Measurements from ENCODE around the gene ALDH1A3.
A peak's percentile ranks its signal among the peaks of the same experiment; 100 is the strongest.

The ALDH1A3 gene

DNA sequence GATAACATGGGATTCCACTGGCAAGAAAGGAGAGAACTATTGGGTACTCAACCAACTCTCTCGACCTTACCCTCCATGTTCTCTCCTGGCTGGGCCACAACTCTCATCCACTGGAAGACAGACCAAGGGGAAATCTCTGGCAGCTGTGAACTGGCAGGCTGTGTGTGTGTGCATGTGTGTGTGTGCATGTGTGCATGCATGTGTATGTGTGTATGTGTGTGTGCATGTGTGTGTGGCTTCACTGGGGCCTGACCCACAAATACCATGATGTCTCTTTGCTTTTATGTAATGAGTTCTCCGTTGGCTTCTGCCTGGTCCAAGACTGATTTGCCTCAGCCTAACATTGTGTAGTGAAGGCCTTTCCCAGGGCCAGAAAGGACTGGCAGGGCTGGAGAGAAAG lies 4.1 kb upstream of the ALDH1A3 start:
- H3K27ac ChIP-seq (ENCODE audit: low read depth, low read length), result no peak overlapping the region
- peaks cover 51% of the 10 kb centered on the region for H3K27me3 ChIP-seq (ENCODE audit: control insufficient read depth, insufficient read depth, low read length)
- H3K9ac ChIP-seq (ENCODE audit: low read length), result no peak overlapping the region
- peaks cover 6% of the 10 kb centered on the region for H3K4me1 ChIP-seq (ENCODE audit: control insufficient read depth, insufficient read depth, low read length)
- H3K9me3 ChIP-seq (ENCODE audit: control insufficient read depth, insufficient read depth, low read depth, low read length), result no peaks in the 10 kb centered on the region
- H3K36me3 ChIP-seq (ENCODE audit: control insufficient read depth, insufficient read depth, low read length), result no peaks in the 10 kb centered on the region
- H3K4me3 ChIP-seq (ENCODE audit: low read depth, low read length), result no peak overlapping the region

DNA sequence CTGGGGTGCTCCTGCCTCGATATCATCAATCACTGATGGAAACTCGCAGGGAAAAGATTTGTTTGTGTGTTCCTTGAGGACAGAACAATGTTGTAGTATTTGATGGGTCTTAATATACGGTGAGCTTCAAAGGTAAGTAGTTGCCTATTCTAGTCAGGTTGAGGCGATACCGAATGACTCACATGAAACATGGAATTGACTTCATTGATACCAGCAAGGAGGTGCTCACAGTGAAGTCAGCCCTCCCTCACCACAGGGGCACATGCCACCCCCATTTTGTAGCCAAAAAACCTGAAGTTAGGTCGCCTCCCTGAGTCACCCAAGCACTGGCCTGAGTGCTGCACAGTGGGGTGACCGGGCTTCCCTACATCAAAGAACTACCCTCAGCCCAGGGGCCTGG lies 3.7 kb upstream of the ALDH1A3 start:
- H3K4me1 ChIP-seq (ENCODE audit: control insufficient read depth, insufficient read depth, low read length), result peaks cover 8% of the 10 kb centered on the region

DNA sequence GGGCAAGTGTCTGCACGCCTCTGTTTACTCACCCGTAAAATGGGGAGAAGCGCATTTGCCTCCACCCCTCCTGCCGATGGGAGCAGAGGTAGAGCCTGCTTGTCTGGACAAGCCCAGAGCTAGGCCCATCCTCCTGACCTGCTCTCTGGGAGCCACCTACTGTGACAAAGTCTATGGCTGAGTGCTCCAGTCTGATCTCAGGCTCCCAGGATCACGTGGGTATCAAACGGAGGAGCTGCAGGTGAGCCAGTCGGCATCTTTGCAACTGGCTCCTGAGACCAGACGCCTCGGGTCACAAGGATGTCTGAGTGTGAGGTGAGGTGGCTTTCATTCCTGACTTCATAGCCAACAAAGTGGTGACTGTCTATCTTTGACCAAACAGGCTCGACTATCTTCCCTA lies 2.1 kb upstream of the ALDH1A3 start:
- H3K9me3 ChIP-seq (ENCODE audit: control insufficient read depth, insufficient read depth, low read depth, low read length), result no peaks in the 10 kb centered on the region

More for the DNA sequence above, 3.7 kb upstream of the ALDH1A3 start:
- Histone ChIP-seq H3K4me3 (ENCODE audit: low read depth, low read length) (no peak overlapping the region), H3K27ac (ENCODE audit: low read depth, low read length) (no peak overlapping the region), H3K36me3 (ENCODE audit: control insufficient read depth, insufficient read depth, low read length) (no peaks in the 10 kb centered on the region), H3K9ac (ENCODE audit: low read length) (no peak overlapping the region), H3K27me3 (ENCODE audit: control insufficient read depth, insufficient read depth, low read length) (peaks cover 56% of the 10 kb centered on the region), H3K9me3 (ENCODE audit: control insufficient read depth, insufficient read depth, low read depth, low read length) (no peaks in the 10 kb centered on the region)

DNA sequence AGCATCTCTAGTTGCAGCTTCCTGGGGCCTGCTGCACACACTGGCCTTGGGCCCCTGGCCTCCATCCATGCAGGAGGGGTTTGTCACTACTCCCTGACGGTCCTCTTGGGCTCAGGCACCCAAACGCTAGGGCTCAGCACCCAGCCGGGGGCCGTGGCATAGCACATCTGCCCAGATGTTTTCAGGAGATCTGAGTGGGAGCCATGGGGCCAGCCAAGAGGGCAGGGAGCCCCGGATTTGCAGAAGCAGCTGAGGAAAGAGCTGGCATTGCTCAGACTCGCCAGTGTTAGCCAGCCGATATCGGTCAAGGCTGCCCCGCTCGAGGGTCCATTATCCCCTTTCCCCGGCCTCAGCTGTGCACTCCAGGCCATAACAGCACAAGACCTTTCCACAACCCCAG lies 1.5 kb upstream of the ALDH1A3 start:
- Histone ChIP-seq H3K27me3 (ENCODE audit: control insufficient read depth, insufficient read depth, low read length) (peaks cover 78% of the 10 kb centered on the region), H3K36me3 (ENCODE audit: control insufficient read depth, insufficient read depth, low read length) (no peaks in the 10 kb centered on the region), H3K9ac (ENCODE audit: low read length) (no peak overlapping the region), H3K4me1 (ENCODE audit: control insufficient read depth, insufficient read depth, low read length) (peaks cover 9% of the 10 kb centered on the region), H3K9me3 (ENCODE audit: control insufficient read depth, insufficient read depth, low read depth, low read length) (no peaks in the 10 kb centered on the region), H3K4me3 (ENCODE audit: low read depth, low read length) (no peak overlapping the region), H3K27ac (ENCODE audit: low read depth, low read length) (no peak overlapping the region)

More for the DNA sequence above, 2.1 kb upstream of the ALDH1A3 start:
- Histone ChIP-seq H3K4me1 (ENCODE audit: control insufficient read depth, insufficient read depth, low read length) (peaks cover 9% of the 10 kb centered on the region), H3K27ac (ENCODE audit: low read depth, low read length) (no peak overlapping the region), H3K4me3 (ENCODE audit: low read depth, low read length) (no peak overlapping the region), H3K9ac (ENCODE audit: low read length) (no peak overlapping the region), H3K36me3 (ENCODE audit: control insufficient read depth, insufficient read depth, low read length) (no peaks in the 10 kb centered on the region), H3K27me3 (ENCODE audit: control insufficient read depth, insufficient read depth, low read length) (peaks cover 72% of the 10 kb centered on the region)

DNA sequence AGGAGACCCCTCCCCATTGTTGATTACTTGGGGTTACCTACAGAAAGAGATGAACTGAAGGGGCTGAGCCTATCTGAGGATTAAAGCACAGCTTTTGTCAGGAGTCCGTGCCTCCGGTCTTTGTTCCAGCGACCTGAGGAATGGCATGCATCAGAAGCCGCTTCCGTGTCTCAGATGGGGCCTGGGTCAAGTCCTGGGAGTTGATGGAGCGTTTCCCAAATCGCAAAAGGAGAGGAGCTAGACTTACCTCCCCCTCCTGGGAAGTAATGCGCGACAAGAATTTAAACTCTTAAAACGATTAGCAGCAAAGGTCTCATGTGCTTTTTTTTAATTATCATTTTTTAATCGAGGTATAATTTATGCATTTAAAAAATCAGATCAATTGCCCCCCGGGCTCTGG lies 983 bp upstream of the ALDH1A3 start:
- Histone ChIP-seq H3K36me3 (ENCODE audit: control insufficient read depth, insufficient read depth, low read length) (no peaks in the 10 kb centered on the region), H3K4me3 (ENCODE audit: low read depth, low read length) (peak overlapping the region; percentile 73), H3K27ac (ENCODE audit: low read depth, low read length) (no peak overlapping the region), H3K4me1 (ENCODE audit: control insufficient read depth, insufficient read depth, low read length) (peaks cover 9% of the 10 kb centered on the region), H3K9ac (ENCODE audit: low read length) (no peak overlapping the region), H3K9me3 (ENCODE audit: control insufficient read depth, insufficient read depth, low read depth, low read length) (no peaks in the 10 kb centered on the region), H3K27me3 (ENCODE audit: control insufficient read depth, insufficient read depth, low read length) (peaks cover 83% of the 10 kb centered on the region)

DNA sequence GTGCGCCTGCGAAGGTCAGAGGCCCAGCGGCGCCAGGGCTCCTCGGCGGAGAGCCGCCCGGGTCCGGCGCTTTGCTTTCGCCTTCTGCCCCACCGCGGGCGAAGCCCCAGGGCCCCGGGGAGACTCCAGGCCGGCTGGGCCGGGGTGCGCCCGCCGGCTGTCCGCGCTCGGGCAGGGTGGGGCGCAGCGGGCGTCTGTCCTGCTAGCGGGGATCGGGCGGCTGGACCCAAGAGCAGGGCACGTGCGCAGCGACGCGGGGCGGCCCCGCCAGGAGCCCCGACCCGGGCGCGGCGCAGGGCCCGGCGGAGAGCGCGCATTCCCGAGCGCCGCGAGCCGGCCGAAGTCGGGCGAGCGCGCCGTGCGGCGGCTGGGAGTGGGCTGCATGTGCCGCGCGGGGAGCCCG lies 569 bp upstream of the ALDH1A3 start:
- peak overlapping the region; percentile 73 for H3K4me3 ChIP-seq (ENCODE audit: low read depth, low read length)
- no peak overlapping the region for H3K27ac ChIP-seq (ENCODE audit: low read depth, low read length)
- H3K27me3 ChIP-seq (ENCODE audit: control insufficient read depth, insufficient read depth, low read length), result peaks cover 87% of the 10 kb centered on the region

DNA sequence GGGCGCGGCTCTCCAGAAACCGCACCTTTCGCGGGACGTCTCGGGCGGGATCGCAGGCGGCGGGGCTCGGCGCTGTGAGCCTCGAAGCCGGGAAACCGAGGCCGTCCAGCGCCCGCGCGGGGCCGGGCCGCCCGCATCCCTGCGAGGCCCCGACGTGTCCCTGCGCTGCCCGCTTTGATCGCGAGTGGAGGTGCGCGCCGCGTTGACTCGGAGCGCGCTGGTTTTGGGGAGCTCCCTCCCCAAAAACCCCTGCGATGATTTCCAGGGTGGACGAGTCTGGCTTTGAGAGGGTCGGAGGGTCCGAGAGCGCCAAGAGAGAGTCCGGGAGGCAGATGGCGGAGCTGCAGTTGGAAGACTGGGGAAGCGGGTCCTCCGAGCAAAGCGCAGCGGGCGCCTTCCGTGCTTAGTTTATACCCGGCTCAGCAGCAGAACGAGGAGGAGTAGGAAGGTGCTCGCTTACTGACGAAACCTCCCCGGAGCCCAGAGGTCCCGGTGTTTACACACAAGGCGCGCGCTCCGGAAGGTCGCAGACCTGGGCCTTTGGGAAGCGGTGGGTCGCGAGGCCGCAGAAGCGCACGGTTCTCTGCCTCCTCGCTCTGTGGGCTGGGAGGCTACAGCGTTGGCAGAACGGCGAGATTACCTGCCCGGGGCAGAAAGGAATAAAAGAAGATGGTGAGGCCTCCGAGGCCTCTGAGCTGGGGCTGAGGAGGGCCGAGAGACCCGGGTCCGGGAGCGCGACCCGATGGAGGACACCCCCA lies 687 bp downstream of the ALDH1A3 start:
- Histone ChIP-seq H3K9me3 (ENCODE audit: control insufficient read depth, insufficient read depth, low read depth, low read length) (no peaks in the 10 kb centered on the region), H3K36me3 (ENCODE audit: control insufficient read depth, insufficient read depth, low read length) (no peaks in the 10 kb centered on the region), H3K4me3 (ENCODE audit: low read depth, low read length) (peak overlapping the region; percentile 73), H3K9ac (ENCODE audit: low read length) (peak overlapping the region; percentile 61), H3K27ac (ENCODE audit: low read depth, low read length) (no peak overlapping the region), H3K4me1 (ENCODE audit: control insufficient read depth, insufficient read depth, low read length) (peaks cover 9% of the 10 kb centered on the region), H3K27me3 (ENCODE audit: control insufficient read depth, insufficient read depth, low read length) (peaks cover 85% of the 10 kb centered on the region)

More for the DNA sequence above, 569 bp upstream of the ALDH1A3 start:
- Histone ChIP-seq H3K36me3 (ENCODE audit: control insufficient read depth, insufficient read depth, low read length) (no peaks in the 10 kb centered on the region), H3K9me3 (ENCODE audit: control insufficient read depth, insufficient read depth, low read depth, low read length) (no peaks in the 10 kb centered on the region), H3K9ac (ENCODE audit: low read length) (no peak overlapping the region), H3K4me1 (ENCODE audit: control insufficient read depth, insufficient read depth, low read length) (peaks cover 9% of the 10 kb centered on the region)

DNA sequence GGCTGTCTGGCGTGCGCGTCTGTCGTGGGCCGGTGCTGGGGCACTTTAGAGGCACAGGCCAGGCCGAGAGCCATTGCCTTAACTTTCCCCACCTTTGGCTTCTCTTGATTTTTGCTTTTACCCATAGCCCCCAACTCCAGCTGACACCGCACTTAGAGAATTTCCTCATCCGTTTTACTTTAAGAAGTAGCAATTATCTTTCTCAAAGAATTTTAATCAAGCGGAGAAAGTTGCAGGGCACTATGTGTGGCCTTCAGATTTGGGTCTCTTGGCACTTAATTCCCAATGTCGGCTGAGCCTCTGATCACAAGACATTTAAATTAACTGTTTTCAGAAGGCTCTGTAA lies 1.2 kb downstream of the ALDH1A3 start:
- peaks cover 12% of the 10 kb centered on the region for H3K4me1 ChIP-seq (ENCODE audit: control insufficient read depth, insufficient read depth, low read length)
- H3K9me3 ChIP-seq (ENCODE audit: control insufficient read depth, insufficient read depth, low read depth, low read length), result no peaks in the 10 kb centered on the region
- H3K27ac ChIP-seq (ENCODE audit: low read depth, low read length), result no peak overlapping the region
- H3K9ac ChIP-seq (ENCODE audit: low read length), result no peak overlapping the region
- no peaks in the 10 kb centered on the region for H3K36me3 ChIP-seq (ENCODE audit: control insufficient read depth, insufficient read depth, low read length)
- H3K27me3 ChIP-seq (ENCODE audit: control insufficient read depth, insufficient read depth, low read length), result peaks cover 79% of the 10 kb centered on the region
- H3K4me3 ChIP-seq (ENCODE audit: low read depth, low read length), result peak overlapping the region; percentile 73

DNA sequence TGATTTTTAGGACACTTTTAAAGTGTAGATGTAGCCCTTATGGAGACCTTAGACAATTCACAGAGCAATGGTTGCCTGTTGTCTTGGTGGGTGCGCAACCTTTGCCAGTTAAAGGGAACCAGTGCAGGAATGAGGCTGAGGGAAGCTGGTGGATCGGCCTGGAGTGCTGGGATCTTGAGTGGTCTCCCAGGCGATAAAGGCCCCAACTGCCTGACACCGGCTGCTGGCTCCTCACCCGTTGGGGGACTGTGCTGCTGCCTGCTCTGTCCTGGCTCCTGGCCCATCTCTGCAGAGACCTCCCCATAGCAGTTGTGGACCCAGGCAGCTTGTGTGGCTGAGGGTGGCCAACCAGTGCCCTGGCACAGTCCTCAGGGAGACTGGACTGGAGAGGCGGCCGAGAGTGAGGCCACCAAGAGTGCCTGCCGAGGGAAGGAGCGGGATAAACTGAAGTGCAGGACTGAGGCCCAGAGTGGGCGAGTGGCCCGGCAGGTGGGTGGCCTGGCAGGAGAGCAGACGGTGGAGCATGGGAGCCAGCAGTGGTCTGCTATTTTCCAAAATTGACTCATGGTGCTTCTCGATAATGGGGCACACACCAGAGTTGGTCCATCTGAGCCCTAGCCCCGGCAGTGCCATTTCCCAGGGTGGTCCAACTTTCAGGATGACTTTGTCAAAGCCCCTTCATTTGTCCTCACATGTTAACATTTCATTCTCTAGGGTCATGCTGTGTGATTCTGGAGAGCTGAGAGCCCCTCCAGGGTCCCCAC lies 2.1 kb downstream of the ALDH1A3 start:
- Histone ChIP-seq H3K27me3 (ENCODE audit: control insufficient read depth, insufficient read depth, low read length) (peaks cover 72% of the 10 kb centered on the region), H3K27ac (ENCODE audit: low read depth, low read length) (no peak overlapping the region), H3K9me3 (ENCODE audit: control insufficient read depth, insufficient read depth, low read depth, low read length) (no peaks in the 10 kb centered on the region), H3K4me1 (ENCODE audit: control insufficient read depth, insufficient read depth, low read length) (peaks cover 13% of the 10 kb centered on the region), H3K9ac (ENCODE audit: low read length) (no peak overlapping the region), H3K4me3 (ENCODE audit: low read depth, low read length) (no peak overlapping the region; the same call in 1 of the 2 replicates), H3K36me3 (ENCODE audit: control insufficient read depth, insufficient read depth, low read length) (no peaks in the 10 kb centered on the region)

DNA sequence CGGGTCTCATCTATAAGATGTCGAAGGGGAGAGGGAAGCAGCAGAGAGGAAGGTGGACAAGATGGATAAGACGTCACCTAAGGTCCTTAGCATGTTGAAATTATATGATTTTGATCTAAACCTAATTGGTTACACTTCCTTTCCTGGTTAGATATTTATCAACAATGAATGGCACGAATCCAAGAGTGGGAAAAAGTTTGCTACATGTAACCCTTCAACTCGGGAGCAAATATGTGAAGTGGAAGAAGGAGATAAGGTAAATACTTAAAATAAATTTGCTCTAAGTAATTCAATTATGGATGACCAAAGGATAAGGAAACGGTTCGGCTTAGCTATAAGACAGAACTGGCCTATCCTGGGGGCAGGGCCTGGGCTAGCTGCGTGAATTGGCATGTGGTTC lies 5.5 kb downstream of the ALDH1A3 start:
- H3K9me3 ChIP-seq (ENCODE audit: control insufficient read depth, insufficient read depth, low read depth, low read length), result no peaks in the 10 kb centered on the region
- no peak overlapping the region for H3K4me3 ChIP-seq (ENCODE audit: low read depth, low read length)
- no peak overlapping the region for H3K9ac ChIP-seq (ENCODE audit: low read length)
- H3K4me1 ChIP-seq (ENCODE audit: control insufficient read depth, insufficient read depth, low read length), result peaks cover 11% of the 10 kb centered on the region
- no peak overlapping the region for H3K27ac ChIP-seq (ENCODE audit: low read depth, low read length)
- H3K36me3 ChIP-seq (ENCODE audit: control insufficient read depth, insufficient read depth, low read length), result no peaks in the 10 kb centered on the region
- peaks cover 40% of the 10 kb centered on the region for H3K27me3 ChIP-seq (ENCODE audit: control insufficient read depth, insufficient read depth, low read length)

DNA sequence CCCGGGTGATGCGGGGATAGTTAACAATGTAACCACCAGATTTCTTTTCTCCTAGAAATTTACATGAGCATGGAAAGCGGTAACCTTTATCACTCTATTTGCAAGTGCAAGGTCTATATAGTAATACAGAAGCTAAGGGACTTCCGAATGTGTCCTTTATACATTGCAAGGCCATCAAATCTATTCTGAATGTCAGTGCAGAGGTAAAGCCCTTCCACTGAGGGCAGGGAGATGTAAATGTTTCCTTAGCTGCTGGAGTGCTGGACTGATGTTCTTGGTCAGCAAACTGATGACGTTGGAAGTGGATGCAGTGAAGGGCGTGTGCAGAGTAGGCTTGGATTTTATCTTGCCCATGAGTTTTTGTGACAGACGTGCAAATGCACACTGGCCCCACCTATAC lies 6.2 kb downstream of the ALDH1A3 start:
- Histone ChIP-seq H3K36me3 (ENCODE audit: control insufficient read depth, insufficient read depth, low read length) (no peaks in the 10 kb centered on the region), H3K4me3 (ENCODE audit: low read depth, low read length) (no peak overlapping the region), H3K27me3 (ENCODE audit: control insufficient read depth, insufficient read depth, low read length) (peaks cover 33% of the 10 kb centered on the region)

More for the DNA sequence above, 6.2 kb downstream of the ALDH1A3 start:
- peaks cover 11% of the 10 kb centered on the region for H3K4me1 ChIP-seq (ENCODE audit: control insufficient read depth, insufficient read depth, low read length)
- no peak overlapping the region for H3K9ac ChIP-seq (ENCODE audit: low read length)
- no peaks in the 10 kb centered on the region for H3K9me3 ChIP-seq (ENCODE audit: control insufficient read depth, insufficient read depth, low read depth, low read length)
- no peak overlapping the region for H3K27ac ChIP-seq (ENCODE audit: low read depth, low read length)
